ENCODE measurements around the gene CHD6.

GRCh38 chr20:41547221-41547620 is 71.0 kb downstream of the CHD6 start:
- TF ChIP-seq, protein P1, sequence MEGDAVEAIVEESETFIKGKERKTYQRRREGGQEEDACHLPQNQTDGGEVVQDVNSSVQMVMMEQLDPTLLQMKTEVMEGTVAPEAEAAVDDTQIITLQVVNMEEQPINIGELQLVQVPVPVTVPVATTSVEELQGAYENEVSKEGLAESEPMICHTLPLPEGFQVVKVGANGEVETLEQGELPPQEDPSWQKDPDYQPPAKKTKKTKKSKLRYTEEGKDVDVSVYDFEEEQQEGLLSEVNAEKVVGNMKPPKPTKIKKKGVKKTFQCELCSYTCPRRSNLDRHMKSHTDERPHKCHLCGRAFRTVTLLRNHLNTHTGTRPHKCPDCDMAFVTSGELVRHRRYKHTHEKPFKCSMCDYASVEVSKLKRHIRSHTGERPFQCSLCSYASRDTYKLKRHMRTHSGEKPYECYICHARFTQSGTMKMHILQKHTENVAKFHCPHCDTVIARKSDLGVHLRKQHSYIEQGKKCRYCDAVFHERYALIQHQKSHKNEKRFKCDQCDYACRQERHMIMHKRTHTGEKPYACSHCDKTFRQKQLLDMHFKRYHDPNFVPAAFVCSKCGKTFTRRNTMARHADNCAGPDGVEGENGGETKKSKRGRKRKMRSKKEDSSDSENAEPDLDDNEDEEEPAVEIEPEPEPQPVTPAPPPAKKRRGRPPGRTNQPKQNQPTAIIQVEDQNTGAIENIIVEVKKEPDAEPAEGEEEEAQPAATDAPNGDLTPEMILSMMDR (IDR thresholded peaks at IDR 0.05), result no peak
- TF ChIP-seq POLR2A (IDR thresholded peaks at IDR 0.05), result no peak

Measured in adrenal gland (tissue), 5 donors.